ENCODE measurements around the gene UNG. TPM values are rescaled to one million over a fixed set of nuclear protein-coding genes. Genes with fewer than 3 reads are reported as not detected.

Gene UNG
- total RNA-seq, 1 donor from 2014 or later, result 32.4 TPM

DNA sequence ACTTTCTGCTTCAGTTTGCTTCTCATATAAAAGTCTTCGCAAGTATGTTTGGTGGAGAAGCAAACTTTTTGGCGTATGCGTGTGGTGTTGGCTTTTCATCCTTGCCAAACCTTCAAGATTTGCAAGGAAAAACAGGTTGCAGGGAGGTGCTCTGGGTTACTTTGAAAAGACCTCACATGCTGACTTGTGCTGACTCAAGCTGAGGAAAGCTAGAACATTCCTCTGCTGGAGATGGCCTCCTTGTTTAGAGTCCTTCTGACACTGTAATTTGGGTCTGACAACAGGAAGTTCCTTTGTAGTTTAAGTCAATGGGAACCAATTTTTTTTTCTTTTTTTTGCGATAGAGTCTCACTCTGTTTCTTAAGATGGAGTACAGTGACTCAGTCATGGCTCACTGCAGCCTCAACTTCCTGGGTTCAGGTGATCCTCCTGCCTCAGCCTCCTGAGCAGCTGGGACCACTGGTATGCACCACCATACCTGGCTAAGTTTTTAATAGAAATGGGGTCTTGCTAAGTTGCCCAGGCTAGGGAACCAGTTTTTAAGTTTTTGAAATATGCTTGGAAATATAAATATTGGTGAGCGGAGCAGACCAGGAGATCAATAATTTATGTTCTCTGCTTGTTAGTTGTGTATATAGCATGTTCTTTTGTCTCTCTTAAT, 16.4 kb downstream of the UNG start:
- no peak for DNase-seq
- TF ChIP-seq, protein P1, sequence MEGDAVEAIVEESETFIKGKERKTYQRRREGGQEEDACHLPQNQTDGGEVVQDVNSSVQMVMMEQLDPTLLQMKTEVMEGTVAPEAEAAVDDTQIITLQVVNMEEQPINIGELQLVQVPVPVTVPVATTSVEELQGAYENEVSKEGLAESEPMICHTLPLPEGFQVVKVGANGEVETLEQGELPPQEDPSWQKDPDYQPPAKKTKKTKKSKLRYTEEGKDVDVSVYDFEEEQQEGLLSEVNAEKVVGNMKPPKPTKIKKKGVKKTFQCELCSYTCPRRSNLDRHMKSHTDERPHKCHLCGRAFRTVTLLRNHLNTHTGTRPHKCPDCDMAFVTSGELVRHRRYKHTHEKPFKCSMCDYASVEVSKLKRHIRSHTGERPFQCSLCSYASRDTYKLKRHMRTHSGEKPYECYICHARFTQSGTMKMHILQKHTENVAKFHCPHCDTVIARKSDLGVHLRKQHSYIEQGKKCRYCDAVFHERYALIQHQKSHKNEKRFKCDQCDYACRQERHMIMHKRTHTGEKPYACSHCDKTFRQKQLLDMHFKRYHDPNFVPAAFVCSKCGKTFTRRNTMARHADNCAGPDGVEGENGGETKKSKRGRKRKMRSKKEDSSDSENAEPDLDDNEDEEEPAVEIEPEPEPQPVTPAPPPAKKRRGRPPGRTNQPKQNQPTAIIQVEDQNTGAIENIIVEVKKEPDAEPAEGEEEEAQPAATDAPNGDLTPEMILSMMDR (IDR thresholded peaks at IDR 0.05; ENCODE audit: partially characterized antibody, unreplicated experiment), result no peak
- H3K4me3 Mint-ChIP-seq (ENCODE audit: unreplicated experiment), result no peak overlapping the region
- no peaks in the 10 kb centered on the region for H3K36me3 Mint-ChIP-seq (ENCODE audit: unreplicated experiment)
- H3K9me3 Mint-ChIP-seq (ENCODE audit: unreplicated experiment), result peaks cover 2% of the 10 kb centered on the region
- peaks cover 14% of the 10 kb centered on the region for H3K4me1 Mint-ChIP-seq (ENCODE audit: low read depth, unreplicated experiment)
- no peak overlapping the region for H3K27ac Mint-ChIP-seq (ENCODE audit: unreplicated experiment)
- H3K27me3 Mint-ChIP-seq (ENCODE audit: unreplicated experiment), result peaks cover 3% of the 10 kb centered on the region

DNA sequence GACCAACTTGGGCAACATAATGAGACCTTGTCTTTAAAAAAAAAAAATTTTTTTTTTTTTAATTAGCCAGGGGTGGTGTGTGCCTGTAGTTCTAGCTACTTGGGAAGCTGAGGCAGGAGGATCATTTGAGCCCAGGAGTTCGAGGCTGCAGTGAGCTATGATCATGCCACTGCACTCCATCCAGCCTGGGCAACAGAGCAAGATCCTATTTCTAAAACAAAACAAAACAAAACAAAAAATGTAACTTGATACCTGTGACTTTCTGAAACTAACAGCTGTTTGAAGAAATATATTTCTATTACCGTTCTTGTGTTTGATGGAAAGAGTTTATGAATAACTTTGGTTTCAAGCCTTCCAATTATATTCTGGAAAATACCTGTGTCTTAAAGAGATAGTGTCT, 17.2 kb downstream of the UNG start:
- Mint-ChIP-seq H3K4me3 (ENCODE audit: unreplicated experiment) (no peak overlapping the region), H3K36me3 (ENCODE audit: unreplicated experiment) (no peaks in the 10 kb centered on the region), H3K27me3 (ENCODE audit: unreplicated experiment) (peaks cover 3% of the 10 kb centered on the region), H3K9me3 (ENCODE audit: unreplicated experiment) (peaks cover 2% of the 10 kb centered on the region), H3K4me1 (ENCODE audit: low read depth, unreplicated experiment) (peaks cover 14% of the 10 kb centered on the region), H3K27ac (ENCODE audit: unreplicated experiment) (no peak overlapping the region)
- DNase-seq, result no peak
- TF ChIP-seq, protein P1 (IDR thresholded peaks at IDR 0.05; ENCODE audit: partially characterized antibody, unreplicated experiment), result no peak

DNA sequence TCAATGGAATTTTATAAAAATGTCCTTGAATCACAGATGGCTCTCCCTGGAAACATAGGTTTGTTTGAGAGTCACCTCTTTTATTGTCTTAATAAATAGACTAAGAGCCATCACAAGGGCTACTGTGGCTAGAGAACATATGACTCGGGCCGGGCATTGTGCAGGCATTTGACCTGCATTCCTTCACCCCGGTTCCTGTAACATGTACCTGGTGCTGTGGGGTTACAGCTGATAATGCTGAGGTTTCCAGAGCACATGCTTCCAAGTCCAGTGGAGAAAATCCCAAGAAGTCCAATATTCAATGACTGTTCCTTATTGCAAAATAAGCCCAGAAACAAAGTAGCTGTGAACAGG, 18.0 kb downstream of the UNG start:
- H3K4me1 Mint-ChIP-seq (ENCODE audit: low read depth, unreplicated experiment), result peaks cover 12% of the 10 kb centered on the region

DNA sequence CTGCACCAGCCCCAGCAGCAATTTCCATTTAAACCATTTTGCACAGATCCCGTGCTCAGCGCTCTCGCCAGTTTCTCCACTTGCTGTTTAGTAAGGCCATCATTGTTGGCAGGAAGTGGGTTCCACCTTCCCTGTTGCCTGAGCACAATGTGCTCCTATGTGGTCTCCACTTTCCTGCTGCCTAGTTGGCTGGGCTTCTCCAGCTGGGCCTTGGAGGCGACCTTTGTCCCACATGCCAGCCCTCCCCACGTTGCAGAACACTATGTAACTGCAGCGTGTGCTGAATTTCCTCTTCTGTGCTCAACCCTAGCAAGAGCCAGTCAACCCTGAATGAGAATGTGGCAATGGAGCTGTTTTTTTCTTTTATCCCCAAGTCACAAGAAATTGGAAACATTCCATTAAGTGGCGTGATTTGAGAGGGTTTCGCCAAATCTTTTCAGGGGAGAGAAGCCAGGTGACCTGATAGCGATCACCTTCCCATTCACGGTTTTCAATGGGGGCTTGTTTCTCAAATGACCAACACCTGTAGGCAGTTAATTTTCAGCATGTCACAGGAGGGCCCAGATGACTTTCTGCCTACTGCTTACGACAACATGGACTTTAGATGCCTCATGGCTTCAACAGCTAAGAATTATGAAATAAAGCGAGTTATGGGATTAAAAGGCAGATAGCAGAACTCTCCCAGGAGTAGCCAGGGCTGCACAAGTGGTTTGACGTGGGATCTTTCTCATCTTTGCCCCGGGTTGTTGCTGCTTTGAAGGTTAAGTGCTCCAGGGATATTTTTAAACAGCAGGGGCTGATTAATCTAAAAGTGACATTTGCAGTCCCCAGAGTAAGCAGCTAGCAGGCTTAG, 18.6 kb downstream of the UNG start, which contains the start of gene ACACB:
Gene ACACB (plus strand): TSS at position 830 of the 853 bp plus-strand sequence. CDS start 22,819 bp downstream, outside the sequence.
- Mint-ChIP-seq H3K36me3 (ENCODE audit: unreplicated experiment) (no peaks in the 10 kb centered on the region), H3K9me3 (ENCODE audit: unreplicated experiment) (peaks cover 2% of the 10 kb centered on the region), H3K4me3 (ENCODE audit: unreplicated experiment) (no peak within 1 kb of the TSS), H3K4me1 (ENCODE audit: low read depth, unreplicated experiment) (peaks cover 7% of the 10 kb centered on the region), H3K27ac (ENCODE audit: unreplicated experiment) (no peak within 1 kb of the TSS), H3K27me3 (ENCODE audit: unreplicated experiment) (peaks cover 3% of the 10 kb centered on the region)
- TF ChIP-seq, protein P1 (IDR thresholded peaks at IDR 0.05; ENCODE audit: partially characterized antibody, unreplicated experiment), result no peak
- no peak for DNase-seq

More for the DNA sequence above, 18.0 kb downstream of the UNG start:
- Mint-ChIP-seq H3K27ac (ENCODE audit: unreplicated experiment) (no peak overlapping the region), H3K27me3 (ENCODE audit: unreplicated experiment) (peaks cover 3% of the 10 kb centered on the region), H3K4me3 (ENCODE audit: unreplicated experiment) (no peak overlapping the region), H3K36me3 (ENCODE audit: unreplicated experiment) (no peaks in the 10 kb centered on the region), H3K9me3 (ENCODE audit: unreplicated experiment) (peaks cover 2% of the 10 kb centered on the region)
- TF ChIP-seq, protein P1 (IDR thresholded peaks at IDR 0.05; ENCODE audit: partially characterized antibody, unreplicated experiment), result no peak
- DNase-seq, result no peak

DNA sequence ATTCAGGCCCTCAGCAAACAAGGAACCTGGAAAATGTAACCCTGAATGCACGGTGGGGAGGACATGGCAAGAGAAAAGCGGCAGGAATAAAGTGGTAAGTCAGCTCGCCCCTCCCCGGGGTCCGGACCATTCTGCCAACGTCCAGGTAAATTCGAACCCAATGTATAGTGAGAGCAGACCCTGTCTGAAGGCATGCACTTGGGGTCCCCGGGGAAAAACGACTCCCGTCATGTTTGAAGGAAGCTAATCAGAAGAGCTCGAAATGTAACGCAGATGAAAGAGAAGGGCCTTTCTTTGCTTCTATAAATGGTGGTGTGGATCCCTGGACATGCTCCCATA, 19.2 kb downstream of the UNG start:
- Mint-ChIP-seq H3K9me3 (ENCODE audit: unreplicated experiment) (peaks cover 2% of the 10 kb centered on the region), H3K27ac (ENCODE audit: unreplicated experiment) (no peak overlapping the region), H3K27me3 (ENCODE audit: unreplicated experiment) (peaks cover 3% of the 10 kb centered on the region), H3K36me3 (ENCODE audit: unreplicated experiment) (no peaks in the 10 kb centered on the region), H3K4me3 (ENCODE audit: unreplicated experiment) (no peak overlapping the region), H3K4me1 (ENCODE audit: low read depth, unreplicated experiment) (peaks cover 7% of the 10 kb centered on the region)
- DNase-seq, result no peak
- TF ChIP-seq, protein P1 (IDR thresholded peaks at IDR 0.05; ENCODE audit: partially characterized antibody, unreplicated experiment), result no peak
